Activated T-cell treated with anti-CD3 and anti-CD28 coated beads for 24 hours (primary cell): Measurements from ENCODE around the gene ERC1.

Source experiments
- DNase-seq: peaks from one replicate; pipeline ENCODE4 v3.0.0-alpha.2; 2020; ENCODE audit warnings: low read depth

Gene ERC1

GRCh38 chr12:1439687-1440086 lies 448.7 kb downstream of the ERC1 start:
- no peak for DNase-seq

GRCh38 chr12:1443421-1444141 lies 452.6 kb downstream of the ERC1 start:
- no peak for DNase-seq

GRCh38 chr12:1444142-1444516 lies 453.1 kb downstream of the ERC1 start:
- no peak for DNase-seq

- DNase-seq, result no peak
Measured at GRCh38 chr12:1445807-1446206, 454.8 kb downstream of the ERC1 start.

GRCh38 chr12:1448336-1448735 lies 457.3 kb downstream of the ERC1 start:
- DNase-seq, result no peak

GRCh38 chr12:1453810-1454209 lies 462.8 kb downstream of the ERC1 start:
- DNase-seq, result no peak

GRCh38 chr12:1456885-1457284 lies 465.9 kb downstream of the ERC1 start:
- no peak for DNase-seq

GRCh38 chr12:1457901-1458300 lies 466.9 kb downstream of the ERC1 start:
- no peak for DNase-seq

GRCh38 chr12:1459339-1459738 lies 468.3 kb downstream of the ERC1 start:
- DNase-seq, result no peak

GRCh38 chr12:1463073-1463905 lies 472.3 kb downstream of the ERC1 start:
- DNase-seq, result no peak

GRCh38 chr12:1464925-1465324 lies 473.9 kb downstream of the ERC1 start:
- no peak for DNase-seq

- DNase-seq, result no peak
Measured at GRCh38 chr12:1465990-1466389, 475.0 kb downstream of the ERC1 start.

- DNase-seq, result no peak
Measured at GRCh38 chr12:1466481-1467154, 475.6 kb downstream of the ERC1 start.

GRCh38 chr12:1467710-1468109 lies 476.7 kb downstream of the ERC1 start:
- no peak for DNase-seq

- no peak for DNase-seq
Measured at GRCh38 chr12:1469070-1469469, 478.0 kb downstream of the ERC1 start.

- DNase-seq, result no peak
Measured at GRCh38 chr12:1470051-1470450, 479.0 kb downstream of the ERC1 start.

GRCh38 chr12:1471224-1471623 lies 480.2 kb downstream of the ERC1 start:
- DNase-seq, result no peak

- no peak for DNase-seq
Measured at GRCh38 chr12:1473418-1473817, 482.4 kb downstream of the ERC1 start.

GRCh38 chr12:1474041-1474573 lies 483.1 kb downstream of the ERC1 start:
- DNase-seq, result no peak

- DNase-seq, result no peak
Measured at GRCh38 chr12:1474574-1475153, 483.6 kb downstream of the ERC1 start.

GRCh38 chr12:1479645-1480044 lies 488.6 kb downstream of the ERC1 start:
- no peak for DNase-seq

GRCh38 chr12:1481326-1481725 lies 490.3 kb downstream of the ERC1 start:
- DNase-seq, result no peak
